Type B pancreatic cell (in vitro differentiated cells): ENCODE results near the gene RTTN. TPM values are rescaled to one million over a fixed set of nuclear protein-coding genes. Genes with fewer than 3 reads are reported as not detected.

ENCODE experiments used
- DNase-seq: peaks from one replicate; pipeline ENCODE4 v3.0.0; 2021; ENCODE audit warnings: mixed read lengths; ENCODE audit not compliant: unreplicated experiment; ENCODE audit errors: extremely low spot score
- H3K27ac Mint-ChIP-seq: 2 replicates; pipeline ENCODE4 v1.8.0; 2021; ENCODE audit warnings: mild to moderate bottlenecking, mixed read lengths
- H3K27me3 Mint-ChIP-seq: 2 replicates; pipeline ENCODE4 v1.8.0; 2021; ENCODE audit warnings: mixed read lengths
- H3K36me3 Mint-ChIP-seq: 2 replicates; pipeline ENCODE4 v1.8.0; 2021; ENCODE audit warnings: mixed read lengths
- H3K4me1 Mint-ChIP-seq: one replicate; pipeline ENCODE4 v1.8.0; 2021; ENCODE audit warnings: mixed read lengths; ENCODE audit not compliant: unreplicated experiment
- H3K4me3 Mint-ChIP-seq: 2 replicates; pipeline ENCODE4 v1.8.0; 2021; ENCODE audit warnings: mild to moderate bottlenecking, mixed read lengths
- H3K9me3 Mint-ChIP-seq: 2 replicates; pipeline ENCODE4 v1.8.0; 2021; ENCODE audit warnings: mixed read lengths
- total RNA-seq: library from RNA; stranded (reverse); gene quantifications from 2 replicates; pipeline ENCODE4 v1.2.1, GENCODE V29; 2021; ENCODE audit warnings: low replicate concordance
- TF ChIP-seq, protein P1 (sequence below): fragments of 200-600 bp; sonication (generic); conservative IDR thresholded peaks from 2 replicates; pipeline ENCODE4 v1.5.0; 2021; ENCODE audit warnings: antibody characterized with exemption, mild to moderate bottlenecking

RTTN gene
- total RNA-seq, 1 donor from 2014 or later, result 29.3 TPM

DNA sequence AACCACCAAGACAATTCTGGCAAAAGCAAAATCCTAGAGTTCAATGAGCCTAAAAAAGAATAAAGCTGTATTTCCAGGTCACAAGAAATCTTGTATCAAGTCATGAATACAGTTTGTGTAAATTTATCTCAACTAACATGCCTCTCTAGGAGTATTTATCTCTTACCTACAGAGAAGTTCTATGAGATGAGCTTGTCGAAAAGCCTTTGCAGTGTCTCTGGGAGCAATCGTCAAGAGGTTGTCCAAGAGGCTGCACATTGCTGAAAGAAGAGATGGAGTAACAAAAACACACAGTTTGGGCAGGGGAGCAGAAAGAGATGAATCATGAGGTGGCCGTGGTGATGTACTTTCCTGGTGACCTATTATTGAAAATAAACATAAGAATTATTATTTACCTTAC, 145.8 kb downstream of the RTTN start:
- Mint-ChIP-seq H3K4me1 (no peaks in the 10 kb centered on the region), H3K4me3 (no peak overlapping the region), H3K9me3 (no peaks in the 10 kb centered on the region), H3K36me3 (peaks cover 24% of the 10 kb centered on the region), H3K27me3 (no peaks in the 10 kb centered on the region), H3K27ac (no peak overlapping the region)
- TF ChIP-seq, protein P1, sequence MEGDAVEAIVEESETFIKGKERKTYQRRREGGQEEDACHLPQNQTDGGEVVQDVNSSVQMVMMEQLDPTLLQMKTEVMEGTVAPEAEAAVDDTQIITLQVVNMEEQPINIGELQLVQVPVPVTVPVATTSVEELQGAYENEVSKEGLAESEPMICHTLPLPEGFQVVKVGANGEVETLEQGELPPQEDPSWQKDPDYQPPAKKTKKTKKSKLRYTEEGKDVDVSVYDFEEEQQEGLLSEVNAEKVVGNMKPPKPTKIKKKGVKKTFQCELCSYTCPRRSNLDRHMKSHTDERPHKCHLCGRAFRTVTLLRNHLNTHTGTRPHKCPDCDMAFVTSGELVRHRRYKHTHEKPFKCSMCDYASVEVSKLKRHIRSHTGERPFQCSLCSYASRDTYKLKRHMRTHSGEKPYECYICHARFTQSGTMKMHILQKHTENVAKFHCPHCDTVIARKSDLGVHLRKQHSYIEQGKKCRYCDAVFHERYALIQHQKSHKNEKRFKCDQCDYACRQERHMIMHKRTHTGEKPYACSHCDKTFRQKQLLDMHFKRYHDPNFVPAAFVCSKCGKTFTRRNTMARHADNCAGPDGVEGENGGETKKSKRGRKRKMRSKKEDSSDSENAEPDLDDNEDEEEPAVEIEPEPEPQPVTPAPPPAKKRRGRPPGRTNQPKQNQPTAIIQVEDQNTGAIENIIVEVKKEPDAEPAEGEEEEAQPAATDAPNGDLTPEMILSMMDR, result no peak
- no peak for DNase-seq

DNA sequence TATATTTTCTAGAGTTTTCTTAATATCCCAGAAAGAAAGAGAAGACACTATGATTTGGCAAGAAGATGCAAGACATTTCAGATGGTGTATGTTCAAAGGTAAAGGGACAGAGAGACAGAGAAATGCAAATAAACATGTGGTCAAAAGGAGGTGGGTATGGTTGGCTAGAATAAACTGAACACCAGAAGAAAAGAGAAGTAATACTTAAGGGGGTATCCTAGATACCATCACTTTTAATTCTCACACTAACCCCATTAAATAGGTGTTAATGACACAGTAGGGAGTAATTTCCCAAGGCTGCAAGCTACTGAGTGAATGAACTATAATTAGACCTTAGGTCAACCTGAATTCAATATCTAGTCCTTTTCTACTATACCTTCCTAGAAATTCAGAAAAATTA, 146.6 kb downstream of the RTTN start:
- H3K27ac Mint-ChIP-seq, result no peak overlapping the region
- H3K27me3 Mint-ChIP-seq, result no peaks in the 10 kb centered on the region
- no peak for DNase-seq
- H3K36me3 Mint-ChIP-seq, result peaks cover 24% of the 10 kb centered on the region
- H3K9me3 Mint-ChIP-seq, result no peaks in the 10 kb centered on the region
- no peaks in the 10 kb centered on the region for H3K4me1 Mint-ChIP-seq
- TF ChIP-seq, protein P1, result no peak
- no peak overlapping the region for H3K4me3 Mint-ChIP-seq

DNA sequence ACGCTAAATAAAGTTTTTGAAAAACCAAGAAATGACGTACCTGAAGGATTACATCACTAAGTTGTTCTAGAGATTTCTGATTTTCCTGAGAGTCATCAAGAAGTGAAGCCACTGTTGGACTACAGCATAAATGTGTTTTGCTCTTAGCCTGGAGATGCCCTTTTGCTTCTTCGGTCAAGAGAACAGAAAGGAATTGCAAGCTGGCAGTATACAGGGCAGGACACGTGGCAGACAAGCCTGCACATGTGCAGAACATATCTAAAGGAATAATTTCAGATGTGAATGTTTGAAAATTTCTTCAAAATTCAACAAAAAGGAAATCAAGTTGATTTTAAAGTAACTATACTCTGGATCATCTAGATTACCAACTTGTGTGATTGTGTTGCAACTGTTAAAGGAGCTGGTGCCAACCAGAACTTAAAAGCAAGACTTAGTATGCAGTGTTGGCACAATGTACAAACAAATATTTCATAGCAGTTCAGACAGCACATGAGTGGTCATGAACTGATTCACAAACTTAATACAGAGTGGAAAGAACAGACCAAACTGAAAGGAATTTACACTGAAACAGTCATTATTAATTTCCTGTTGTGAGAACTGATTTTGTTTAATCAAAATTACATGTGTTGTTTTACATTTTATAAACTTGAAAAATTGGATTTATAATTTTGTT, 157.4 kb downstream of the RTTN start:
- TF ChIP-seq, protein P1, result no peak
- Mint-ChIP-seq H3K27ac (no peak overlapping the region), H3K27me3 (no peaks in the 10 kb centered on the region), H3K36me3 (peaks cover 19% of the 10 kb centered on the region), H3K9me3 (no peaks in the 10 kb centered on the region), H3K4me3 (no peak overlapping the region), H3K4me1 (no peaks in the 10 kb centered on the region)
- no peak for DNase-seq

DNA sequence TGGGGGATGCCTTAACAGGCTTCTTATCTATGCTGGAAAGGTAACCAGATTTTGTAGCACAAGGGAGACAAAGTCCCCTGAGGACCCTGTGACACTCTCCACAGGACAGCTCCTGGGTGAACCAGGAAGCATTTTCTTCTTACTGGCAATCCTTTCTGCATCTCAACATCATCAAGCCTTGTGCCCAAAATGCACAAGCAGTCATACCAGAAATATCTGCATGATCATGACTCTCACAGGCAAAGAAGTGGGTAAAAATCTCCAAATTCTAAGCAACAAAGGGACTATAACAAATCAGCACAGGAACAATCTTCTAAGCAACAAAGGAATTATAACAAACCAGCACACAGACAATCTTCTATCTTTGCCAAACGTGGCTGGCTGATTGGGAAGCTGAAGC, 158.7 kb downstream of the RTTN start:
- Mint-ChIP-seq H3K27me3 (no peaks in the 10 kb centered on the region), H3K4me3 (no peak overlapping the region), H3K36me3 (peaks cover 19% of the 10 kb centered on the region), H3K9me3 (no peaks in the 10 kb centered on the region), H3K27ac (no peak overlapping the region), H3K4me1 (no peaks in the 10 kb centered on the region)
- TF ChIP-seq, protein P1, result no peak
- DNase-seq, result no peak

DNA sequence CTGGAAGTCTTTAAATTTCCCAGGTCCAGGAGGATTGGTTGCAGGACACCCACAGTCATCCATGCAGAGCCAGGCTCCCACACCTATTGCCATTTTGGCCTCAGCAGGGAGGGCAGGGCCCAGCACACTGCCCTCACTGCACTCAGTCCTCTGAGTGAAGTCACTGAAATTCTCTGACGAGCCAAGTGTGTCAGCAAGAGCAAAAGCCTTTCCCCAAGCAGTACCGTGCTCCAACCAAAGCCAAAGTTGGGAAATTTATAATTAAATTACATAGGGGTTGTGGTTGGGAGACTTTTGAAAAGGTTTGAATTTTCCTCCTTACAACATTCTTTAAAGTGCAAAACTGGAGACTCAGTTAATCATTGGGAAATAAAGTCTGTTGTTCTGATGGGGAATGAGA, 159.3 kb downstream of the RTTN start:
- H3K4me1 Mint-ChIP-seq, result no peaks in the 10 kb centered on the region
- no peak overlapping the region for H3K4me3 Mint-ChIP-seq
- H3K27ac Mint-ChIP-seq, result no peak overlapping the region
- no peaks in the 10 kb centered on the region for H3K27me3 Mint-ChIP-seq
- TF ChIP-seq, protein P1, result no peak
- H3K36me3 Mint-ChIP-seq, result peaks cover 19% of the 10 kb centered on the region
- H3K9me3 Mint-ChIP-seq, result no peaks in the 10 kb centered on the region
- DNase-seq, result no peak
